Heart left ventricle (tissue), 13 donors: ENCODE measurements around the gene MRFAP1.

Source experiments
- CTCF ChIP-seq, 12 donors: fragments of 200-600 bp; sonication (generic) in 4 of 12; IDR thresholded peaks; one replicate each; pipeline versions ENCODE4 v1.5.0 to v1.8.0; 2018 to 2022; ENCODE audit warnings: antibody characterized with exemption in 12 of 12, mild to moderate bottlenecking in 5 of 12
- POLR2A ChIP-seq, 2 donors: fragments of 450-650 bp; IDR thresholded peaks; one replicate each; pipeline ENCODE4 v1.6.1; 2017; ENCODE audit warnings: antibody characterized with exemption in 2 of 2, mild to moderate bottlenecking in 2 of 2, moderate library complexity in 2 of 2
- donor health status: ischemic (EF 13 %, LVEDD 7.1; RV severe dilation, severe dysfunction).
- donor health status: DM: no; HTN: yes; CAD: no.
- donor health status: DM: no; HTN: no; CAD: no.
- donor health status: ischemic (EF 25% LVEDD 6.9; RV normal size, moderate dysfunction).
- donor health status: ischemic (EF 25% LVEDD 5.7; RV mildly dilated, moderate dysfunction).
- donor health status: ischemic (EF 35%, LVEDD 5.7; RV mildly dilated, moderate dysfunction).
- donor health status: nonischemic (EF 11% LVEDD 7.7; RV severe dilation, severe dysfunction).
- donor health status: DM: yes; HTN: yes; CAD: no.
- donor health status: PGD.
- donor health status: ischemic (EF 29% LVEDD 5.4; RV normal size, mild dysfunction).
- donor health status: nonischemic (EF 23%, LVEDD 6.1; RV moderate dilation, normal function).

- TF ChIP-seq CTCF (IDR thresholded peaks at IDR 0.05), result no peak
- no peak for TF ChIP-seq POLR2A (IDR thresholded peaks at IDR 0.05)
Observed at GRCh38 chr4:6655924-6656323, 15.4 kb downstream of the MRFAP1 start.
